IPS-18a (cell line): ENCODE data around the gene SLC25A42.

Experiments used
- H3K27ac ChIP-seq: one replicate; pipeline ENCODE4 v1.5.1; 2013; ENCODE audit warnings: low read length
- H3K27me3 ChIP-seq: one replicate; pipeline ENCODE4 v1.6.1; 2013; ENCODE audit warnings: mild to moderate bottlenecking, low read length; ENCODE audit not compliant: control insufficient read depth, insufficient read depth
- H3K36me3 ChIP-seq: one replicate; pipeline ENCODE4 v1.6.1; 2013; ENCODE audit warnings: low read depth, low read length; ENCODE audit not compliant: control insufficient read depth
- H3K4me1 ChIP-seq: one replicate; pipeline ENCODE4 v1.6.1; 2013; ENCODE audit warnings: low read depth, low read length; ENCODE audit not compliant: control insufficient read depth
- H3K4me3 ChIP-seq: one replicate; pipeline ENCODE4 v1.5.1; 2013; ENCODE audit warnings: low read length
- H3K9ac ChIP-seq: one replicate; pipeline ENCODE4 v1.6.1; 2013; ENCODE audit warnings: mild to moderate bottlenecking, low read length, moderate library complexity
- H3K9me3 ChIP-seq: one replicate; pipeline ENCODE4 v1.6.1; 2013; ENCODE audit warnings: low read depth, low read length; ENCODE audit not compliant: control insufficient read depth

The SLC25A42 gene

GRCh38 chr19:19033426-19034203, 30.2 kb upstream of the SLC25A42 start, which contains the start of the genes ARMC6 and SUGP2:
Gene ARMC6 (plus strand): TSS chr19:19033603. CDS start chr19:19034210, 607 bp downstream.
Gene SUGP2 (minus strand): TSS chr19:19033517. CDS start chr19:19031071, 2,446 bp downstream.
- H3K4me1 ChIP-seq = peaks cover 5% of the 10 kb centered on the region
- peaks cover 21% of the 10 kb centered on the region for H3K36me3 ChIP-seq
- H3K27me3 ChIP-seq = no peaks in the 10 kb centered on the region
- peak within 1 kb of the TSS; percentile 87 for H3K9ac ChIP-seq
- H3K9me3 ChIP-seq = peaks cover 4% of the 10 kb centered on the region
- H3K27ac ChIP-seq = peak within 1 kb of the TSS; percentile 68
- H3K4me3 ChIP-seq = peak within 1 kb of the TSS; percentile 94

- Histone ChIP-seq H3K4me3 (peak overlapping the region; percentile 94), H3K27me3 (no peaks in the 10 kb centered on the region), H3K9me3 (peaks cover 4% of the 10 kb centered on the region), H3K36me3 (peaks cover 17% of the 10 kb centered on the region), H3K27ac (peak overlapping the region; percentile 56), H3K4me1 (peaks cover 5% of the 10 kb centered on the region), H3K9ac (peak overlapping the region; percentile 87)
Observed at GRCh38 chr19:19034204-19034624, 29.6 kb upstream of the SLC25A42 start.

- no peaks in the 10 kb centered on the region for H3K27me3 ChIP-seq
- H3K4me1 ChIP-seq = no peaks in the 10 kb centered on the region
- no peak overlapping the region for H3K9ac ChIP-seq
- H3K36me3 ChIP-seq = peaks cover 22% of the 10 kb centered on the region
- H3K9me3 ChIP-seq = peaks cover 4% of the 10 kb centered on the region
- no peak overlapping the region for H3K27ac ChIP-seq
- no peak overlapping the region for H3K4me3 ChIP-seq
Observed at GRCh38 chr19:19039901-19040300, 23.9 kb upstream of the SLC25A42 start.

GRCh38 chr19:19040417-19040816, 23.4 kb upstream of the SLC25A42 start:
- Histone ChIP-seq H3K9me3 (peaks cover 4% of the 10 kb centered on the region), H3K27ac (no peak overlapping the region), H3K4me1 (no peaks in the 10 kb centered on the region), H3K36me3 (peaks cover 22% of the 10 kb centered on the region), H3K9ac (no peak overlapping the region), H3K4me3 (no peak overlapping the region), H3K27me3 (no peaks in the 10 kb centered on the region)

DNA sequence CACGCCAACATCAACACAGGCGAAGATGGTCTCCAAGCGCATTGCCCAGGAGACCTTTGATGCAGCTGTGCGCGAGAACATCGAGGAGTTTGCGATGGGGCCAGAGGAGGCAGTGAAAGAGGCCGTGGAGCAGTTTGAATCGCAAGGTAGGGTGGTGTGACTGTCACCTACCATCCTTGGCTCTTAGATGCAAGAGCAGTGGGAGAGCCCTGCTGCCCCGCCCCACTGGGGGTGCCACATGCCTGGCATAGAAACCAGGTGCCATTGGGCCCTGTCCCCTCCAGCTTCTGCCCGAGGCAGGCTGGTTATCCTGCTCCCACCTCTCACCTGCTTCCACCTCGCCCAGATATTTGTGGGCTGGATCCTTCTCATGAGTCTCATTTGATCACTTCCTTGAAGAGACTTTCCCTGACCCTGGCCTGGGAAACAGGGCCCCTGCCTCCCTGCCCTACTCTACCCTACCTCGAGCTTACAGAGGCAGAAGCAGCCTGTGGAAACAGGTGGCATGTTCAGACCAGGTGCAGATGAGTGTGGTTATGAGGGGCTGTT, 21.0 kb upstream of the SLC25A42 start:
- H3K9me3 ChIP-seq = peaks cover 2% of the 10 kb centered on the region
- H3K9ac ChIP-seq = no peak overlapping the region
- peaks cover 24% of the 10 kb centered on the region for H3K36me3 ChIP-seq
- no peak overlapping the region for H3K27ac ChIP-seq
- no peaks in the 10 kb centered on the region for H3K27me3 ChIP-seq
- no peak overlapping the region for H3K4me3 ChIP-seq
- H3K4me1 ChIP-seq = no peaks in the 10 kb centered on the region

DNA sequence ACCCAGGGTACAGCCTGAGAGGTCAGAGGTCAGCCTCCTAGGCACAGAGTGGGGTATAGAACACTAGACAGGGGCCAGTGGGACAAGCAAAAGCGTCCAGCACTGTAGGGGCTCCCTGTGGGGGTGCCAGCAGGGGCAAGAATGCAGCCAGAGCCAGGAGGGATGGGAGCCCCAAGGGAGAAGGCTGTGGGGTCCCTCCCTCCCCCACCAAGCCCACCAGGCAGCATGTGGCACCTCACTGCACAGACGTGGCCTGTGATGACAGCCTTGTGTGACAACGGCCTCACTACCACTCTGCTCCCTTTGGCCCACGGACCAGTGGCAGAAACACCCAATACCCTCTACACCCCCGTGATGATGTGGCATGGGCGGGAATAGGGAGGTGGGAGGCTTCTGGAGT, 20.3 kb upstream of the SLC25A42 start:
- Histone ChIP-seq H3K36me3 (peaks cover 23% of the 10 kb centered on the region), H3K27me3 (no peaks in the 10 kb centered on the region), H3K4me3 (no peak overlapping the region), H3K9ac (no peak overlapping the region), H3K4me1 (no peaks in the 10 kb centered on the region), H3K27ac (no peak overlapping the region), H3K9me3 (no peaks in the 10 kb centered on the region)

GRCh38 chr19:19043881-19044280, 19.9 kb upstream of the SLC25A42 start:
- Histone ChIP-seq H3K9ac (no peak overlapping the region), H3K27ac (no peak overlapping the region), H3K4me1 (no peaks in the 10 kb centered on the region), H3K36me3 (peaks cover 23% of the 10 kb centered on the region), H3K4me3 (no peak overlapping the region), H3K27me3 (no peaks in the 10 kb centered on the region), H3K9me3 (no peaks in the 10 kb centered on the region)

DNA sequence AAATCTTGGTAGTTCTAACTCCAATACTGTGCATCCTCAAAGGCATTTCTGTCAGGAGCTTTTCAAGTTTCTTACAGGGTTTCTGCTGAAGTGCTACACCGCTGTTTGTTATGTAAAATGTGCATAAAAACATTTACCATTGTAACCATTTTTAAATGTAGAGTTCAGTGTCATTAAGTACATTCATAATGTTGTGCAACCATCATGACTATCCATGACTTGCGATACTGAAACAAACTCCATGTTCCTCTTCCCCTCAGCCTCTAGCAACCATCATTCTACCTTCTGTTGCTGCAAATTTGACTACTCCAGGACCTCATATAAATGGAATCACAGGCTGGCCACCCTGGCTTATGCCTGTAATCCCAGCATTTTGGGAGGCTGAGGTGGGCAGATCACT, 14.4 kb upstream of the SLC25A42 start:
- Histone ChIP-seq H3K4me1 (no peaks in the 10 kb centered on the region), H3K9me3 (no peaks in the 10 kb centered on the region), H3K27ac (no peak overlapping the region), H3K27me3 (no peaks in the 10 kb centered on the region), H3K4me3 (no peak overlapping the region), H3K36me3 (peaks cover 50% of the 10 kb centered on the region), H3K9ac (no peak overlapping the region)

DNA sequence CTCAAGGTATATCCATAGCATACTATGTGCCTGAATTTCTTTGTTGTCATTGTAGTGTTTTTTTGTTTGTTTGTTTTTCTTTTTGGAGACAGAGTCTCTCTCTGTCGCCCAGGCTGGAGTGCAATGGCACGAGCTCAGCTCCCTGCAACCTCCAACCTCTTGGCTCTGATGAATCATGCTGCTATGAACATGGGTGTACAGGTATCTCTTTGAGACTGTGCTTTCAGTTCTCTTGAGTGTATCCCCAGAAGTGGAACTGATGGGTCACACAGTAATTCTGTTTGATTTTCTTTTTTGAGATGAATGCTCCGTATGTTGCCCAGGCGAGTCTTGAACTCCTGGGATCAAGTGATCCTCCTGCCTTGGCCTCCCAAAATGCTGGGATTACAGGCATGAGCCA, 13.7 kb upstream of the SLC25A42 start:
- H3K4me1 ChIP-seq = no peaks in the 10 kb centered on the region
- no peak overlapping the region for H3K9ac ChIP-seq

GRCh38 chr19:19050731-19051130, 13.1 kb upstream of the SLC25A42 start:
- no peaks in the 10 kb centered on the region for H3K4me1 ChIP-seq
- no peaks in the 10 kb centered on the region for H3K27me3 ChIP-seq
- H3K36me3 ChIP-seq = peaks cover 60% of the 10 kb centered on the region
- H3K9ac ChIP-seq = no peak overlapping the region
- no peak overlapping the region for H3K27ac ChIP-seq
- H3K4me3 ChIP-seq = no peak overlapping the region
- no peaks in the 10 kb centered on the region for H3K9me3 ChIP-seq

More for the DNA sequence above, 13.7 kb upstream of the SLC25A42 start:
- Histone ChIP-seq H3K27me3 (no peaks in the 10 kb centered on the region), H3K9me3 (no peaks in the 10 kb centered on the region), H3K27ac (no peak overlapping the region), H3K36me3 (peaks cover 54% of the 10 kb centered on the region), H3K4me3 (no peak overlapping the region)

GRCh38 chr19:19051478-19052213, 12.1 kb upstream of the SLC25A42 start:
- H3K4me1 ChIP-seq = no peaks in the 10 kb centered on the region
- no peak overlapping the region for H3K4me3 ChIP-seq
- no peaks in the 10 kb centered on the region for H3K27me3 ChIP-seq
- H3K9ac ChIP-seq = no peak overlapping the region
- no peak overlapping the region for H3K27ac ChIP-seq
- peaks cover 61% of the 10 kb centered on the region for H3K36me3 ChIP-seq
- H3K9me3 ChIP-seq = no peaks in the 10 kb centered on the region
